ENCODE data around the gene ACTL6B. TPM values are rescaled to one million over a fixed set of nuclear protein-coding genes. Genes with fewer than 3 reads are reported as not detected.
A peak's percentile ranks its signal among the peaks of the same experiment; 100 is the strongest.

The ACTL6B gene
- total RNA-seq, 1 experiment from 2014 or later = not detected

- DNase-seq (ENCODE audit: low read depth) = no peak
Observed at GRCh38 chr7:100600730-100601038, 55.6 kb downstream of the ACTL6B start.

- no peak for DNase-seq (ENCODE audit: low read depth)
Observed at GRCh38 chr7:100599911-100600729, 56.1 kb downstream of the ACTL6B start.

GRCh38 chr7:100598425-100598824, 57.8 kb downstream of the ACTL6B start:
- DNase-seq (ENCODE audit: low read depth) = peak; percentile 50

- no peak for DNase-seq (ENCODE audit: low read depth)
Observed at GRCh38 chr7:100595188-100595587, 61.1 kb downstream of the ACTL6B start.

Other genes starting within 250 kb of the ACTL6B start
- gene ZCWPW1, start 227.7 kb downstream of the ACTL6B start, total RNA-seq (2014; rRNA removed; shearing (Covaris generic)) = 1.5 and 5.2 TPM in 2 replicates
- gene MEPCE, start 226.6 kb downstream of the ACTL6B start, total RNA-seq (2014; rRNA removed; shearing (Covaris generic)) = 65.9 and 79.5 TPM in 2 replicates
- 70.3 and 92.8 TPM in 2 replicates for gene PPP1R35, start 220.0 kb downstream of the ACTL6B start, total RNA-seq (2014; rRNA removed; shearing (Covaris generic))
- gene SPACDR, start 192.2 kb downstream of the ACTL6B start, total RNA-seq (2014; rRNA removed; shearing (Covaris generic)) = 1.6 TPM in 1 of 2 replicates, not detected in the other
- 36.6 and 47.4 TPM in 2 replicates for gene TSC22D4, start 177.2 kb downstream of the ACTL6B start, total RNA-seq (2014; rRNA removed; shearing (Covaris generic))
- 0.06 TPM in 1 of 2 replicates, not detected in the other for gene NYAP1, start 172.5 kb downstream of the ACTL6B start, total RNA-seq (2014; rRNA removed; shearing (Covaris generic))
- 16.9 and 19.1 TPM in 2 replicates for gene AGFG2, start 117.2 kb downstream of the ACTL6B start, total RNA-seq (2014; rRNA removed; shearing (Covaris generic))
- gene SAP25, start 82.5 kb downstream of the ACTL6B start, total RNA-seq (2014; rRNA removed; shearing (Covaris generic)) = 0.80 and 5.3 TPM in 2 replicates
- gene LRCH4, start 70.3 kb downstream of the ACTL6B start, total RNA-seq (2014; rRNA removed; shearing (Covaris generic)) = 32.2 and 41.0 TPM in 2 replicates
- 0.17 TPM in 1 of 2 replicates, not detected in the other for gene FBXO24, start 70.1 kb downstream of the ACTL6B start, total RNA-seq (2014; rRNA removed; shearing (Covaris generic))
- 21.3 and 32.9 TPM in 2 replicates for gene PCOLCE, start 54.1 kb downstream of the ACTL6B start, total RNA-seq (2014; rRNA removed; shearing (Covaris generic))
- gene MOSPD3, start 43.9 kb downstream of the ACTL6B start, total RNA-seq (2014; rRNA removed; shearing (Covaris generic)) = 9.7 and 11.3 TPM in 2 replicates
- gene TFR2, start 14.9 kb downstream of the ACTL6B start, total RNA-seq (2014; rRNA removed; shearing (Covaris generic)) = 2.4 and 4.6 TPM in 2 replicates
- gene GNB2, start 17.3 kb upstream of the ACTL6B start, total RNA-seq (2014; rRNA removed; shearing (Covaris generic)) = 58.9 and 77.1 TPM in 2 replicates
- 12.0 and 27.3 TPM in 2 replicates for gene GIGYF1, start 37.8 kb upstream of the ACTL6B start, total RNA-seq (2014; rRNA removed; shearing (Covaris generic))
- gene POP7, start 49.7 kb upstream of the ACTL6B start, total RNA-seq (2014; rRNA removed; shearing (Covaris generic)) = 146 and 197 TPM in 2 replicates
- not detected in 2 replicates for gene EPO, start 64.0 kb upstream of the ACTL6B start, total RNA-seq (2014; rRNA removed; shearing (Covaris generic))
- gene ZAN, start 77.1 kb upstream of the ACTL6B start, total RNA-seq (2014; rRNA removed; shearing (Covaris generic)) = not detected in 2 replicates
- gene EPHB4, start 171.1 kb upstream of the ACTL6B start, total RNA-seq (2014; rRNA removed; shearing (Covaris generic)) = 57.5 and 62.5 TPM in 2 replicates
- 14.1 and 18.1 TPM in 2 replicates for gene SLC12A9, start 196.3 kb upstream of the ACTL6B start, total RNA-seq (2014; rRNA removed; shearing (Covaris generic))
- gene TRIP6, start 210.9 kb upstream of the ACTL6B start, total RNA-seq (2014; rRNA removed; shearing (Covaris generic)) = 203 and 238 TPM in 2 replicates
- gene SRRT, start 218.7 kb upstream of the ACTL6B start, total RNA-seq (2014; rRNA removed; shearing (Covaris generic)) = 93.0 and 116 TPM in 2 replicates
- gene UFSP1, start 233.3 kb upstream of the ACTL6B start, total RNA-seq (2014; rRNA removed; shearing (Covaris generic)) = 4.8 and 6.1 TPM in 2 replicates
- 0.46 TPM in 1 of 2 replicates, not detected in the other for gene ACHE, start 239.4 kb upstream of the ACTL6B start, total RNA-seq (2014; rRNA removed; shearing (Covaris generic))